HG03060 (cell line): ENCODE data around the gene NCF2.

ENCODE experiments used
- ATAC-seq: cut with Tn5 transposase; IDR thresholded peaks from one replicate; pipeline ENCODE4 v1.9.1; 2021; ENCODE audit warnings: low read depth, moderate number of reproducible peaks; ENCODE audit not compliant: unreplicated experiment

Gene NCF2

DNA sequence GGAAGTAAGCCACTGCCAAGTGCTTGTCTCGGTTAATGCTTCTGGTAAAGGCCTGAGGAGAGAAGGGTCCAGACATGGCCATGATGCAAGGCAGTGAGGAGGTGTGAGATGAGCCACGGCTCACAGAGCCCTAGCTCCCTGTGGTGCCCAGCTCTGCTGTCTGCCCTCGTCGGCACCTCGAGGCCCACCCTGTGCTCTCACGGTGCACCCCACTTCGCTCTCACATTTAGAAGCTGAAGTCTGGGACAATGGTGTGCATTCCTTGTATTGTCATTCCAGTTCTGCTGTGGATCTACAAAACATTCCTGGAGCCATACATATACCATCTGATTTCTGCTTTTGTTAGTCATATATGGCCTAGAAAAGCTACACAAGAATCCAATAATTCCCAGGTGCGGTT lies 3.3 kb downstream of the NCF2 start:
- ATAC-seq = no peak

- ATAC-seq = no peak
Measured at GRCh38 chr1:183586455-183586854, 3.8 kb downstream of the NCF2 start.

- no peak for ATAC-seq
Measured at GRCh38 chr1:183585038-183585437, 5.2 kb downstream of the NCF2 start.

DNA sequence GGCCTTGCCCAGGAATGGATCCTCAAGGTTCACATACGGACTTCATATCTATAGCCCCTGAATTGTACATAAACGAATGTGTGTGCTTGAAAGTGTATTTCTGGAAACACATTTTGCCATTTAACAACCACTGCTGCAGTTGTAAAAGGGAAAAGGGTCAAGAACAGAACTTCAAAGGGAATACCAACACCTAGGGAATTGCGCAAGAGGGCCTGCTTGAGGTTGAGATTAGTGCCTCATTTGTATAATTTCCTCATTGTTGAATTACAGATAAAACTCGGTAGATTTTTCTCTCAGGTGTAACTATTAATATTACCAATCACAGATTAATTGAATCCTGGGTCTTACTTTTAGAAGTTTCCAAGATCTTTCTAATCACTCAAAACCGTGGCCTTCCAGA lies 6.1 kb downstream of the NCF2 start:
- ATAC-seq = no peak

GRCh38 chr1:183583466-183583865 lies 6.8 kb downstream of the NCF2 start:
- no peak for ATAC-seq

- no peak for ATAC-seq
Measured at GRCh38 chr1:183582021-183582713, 8.1 kb downstream of the NCF2 start.

- ATAC-seq = no peak
Measured at GRCh38 chr1:183580281-183580682, 10.0 kb downstream of the NCF2 start.

DNA sequence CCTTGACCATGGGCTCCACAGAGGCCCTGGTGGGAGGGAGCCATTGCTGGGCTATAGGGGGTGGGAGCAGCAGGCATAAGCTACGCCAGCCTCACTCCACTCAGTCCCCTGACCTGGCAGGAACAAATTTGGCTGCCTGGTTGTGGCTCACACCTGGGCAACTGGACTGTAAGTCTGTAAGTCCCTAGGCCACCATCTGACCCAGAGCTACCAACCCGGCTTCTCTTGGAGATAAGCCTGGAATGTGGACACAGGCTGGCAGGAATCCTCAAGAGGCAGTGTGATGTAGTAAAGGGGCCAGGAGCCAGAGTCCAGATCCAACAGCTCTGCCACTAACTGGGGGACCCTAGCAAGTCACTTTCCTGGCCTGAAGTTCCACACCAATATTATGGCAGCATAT lies 11.4 kb downstream of the NCF2 start:
- no peak for ATAC-seq

- ATAC-seq = no peak
Measured at GRCh38 chr1:183577897-183578465, 12.3 kb downstream of the NCF2 start.

GRCh38 chr1:183576537-183576936 lies 13.7 kb downstream of the NCF2 start:
- no peak for ATAC-seq

DNA sequence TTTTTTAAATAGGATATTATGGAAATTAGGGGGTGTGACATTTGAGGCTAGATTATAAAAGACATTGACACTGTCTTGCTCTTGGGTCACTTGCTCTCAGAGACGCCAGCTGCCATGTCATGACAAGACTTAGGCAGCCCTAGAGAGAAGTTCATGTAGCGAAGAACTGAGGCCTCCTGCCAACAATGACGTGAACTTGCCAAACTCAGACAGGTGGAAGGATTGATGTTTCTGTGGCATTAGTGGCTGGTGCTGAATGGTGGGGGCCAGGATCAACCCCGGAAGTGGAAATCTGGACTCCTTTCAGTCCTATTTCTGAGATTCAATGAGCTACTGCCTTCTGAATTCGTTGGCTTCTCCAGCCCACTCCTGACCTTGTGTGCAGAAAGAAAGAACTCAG lies 14.7 kb downstream of the NCF2 start:
- ATAC-seq = no peak

DNA sequence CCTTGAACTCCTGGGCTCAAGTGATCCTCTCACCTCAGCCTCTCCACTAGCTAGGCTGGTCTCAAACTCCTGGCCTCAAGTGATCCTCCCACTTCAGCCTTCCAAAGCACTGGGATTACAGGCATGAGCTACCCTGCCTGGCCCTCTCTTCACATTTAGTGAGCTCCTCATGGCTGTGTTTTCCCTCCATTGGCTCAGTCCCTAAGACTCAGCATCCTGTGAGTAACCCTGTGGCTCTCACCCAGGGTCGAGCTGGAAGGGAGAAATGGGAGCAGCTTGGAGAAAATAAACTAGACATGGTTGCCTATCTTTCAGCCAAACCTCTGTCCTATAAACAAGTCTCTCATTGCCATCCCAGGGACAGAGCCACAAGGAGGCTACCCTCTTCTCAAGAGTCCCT lies 17.5 kb downstream of the NCF2 start:
- no peak for ATAC-seq

DNA sequence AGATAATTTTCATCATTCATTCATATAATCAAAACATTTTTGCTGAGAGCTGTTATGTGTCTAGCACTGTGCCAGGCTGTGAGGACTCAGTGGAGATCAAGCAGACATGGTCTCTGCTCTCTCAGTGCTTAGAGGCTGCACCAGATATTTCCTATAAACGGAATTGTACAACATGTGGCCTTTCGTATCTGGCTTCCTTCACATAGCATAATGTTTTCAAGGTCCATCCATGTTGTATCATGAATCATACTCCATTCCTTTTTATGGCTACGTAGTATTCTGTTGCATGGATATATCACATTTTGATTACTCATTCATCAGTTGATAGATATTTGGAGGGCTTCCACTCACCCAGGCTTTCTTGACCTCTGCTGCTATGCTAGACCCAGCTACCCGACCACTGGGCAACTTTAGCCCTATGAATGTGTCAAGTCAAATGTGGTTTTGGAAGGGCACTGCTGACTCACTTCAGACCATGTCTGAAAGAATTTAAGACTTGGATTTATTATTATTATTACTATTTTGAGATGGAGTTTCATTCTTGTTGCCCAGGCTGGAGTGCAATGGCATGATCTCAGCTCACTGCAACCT lies 18.5 kb downstream of the NCF2 start:
- no peak for ATAC-seq

DNA sequence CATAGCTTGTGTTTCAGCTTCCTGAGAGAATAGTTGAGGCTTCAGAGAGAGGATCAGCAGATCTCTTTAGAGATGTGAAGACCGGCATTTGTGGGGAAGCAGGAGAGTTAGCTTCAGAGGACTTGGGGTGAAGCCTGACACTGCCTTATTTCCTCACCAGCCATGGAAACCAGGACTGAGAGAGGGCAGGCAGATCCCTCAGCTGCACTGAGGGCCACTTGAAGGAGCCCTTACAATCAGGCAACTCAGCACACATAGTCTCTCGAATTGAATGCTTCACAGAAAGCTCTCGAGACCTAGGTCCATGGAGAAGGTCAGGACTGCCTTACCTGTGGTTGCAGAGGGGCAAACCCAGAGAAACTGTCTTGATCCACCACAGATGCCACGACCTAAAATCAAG lies 19.8 kb downstream of the NCF2 start:
- ATAC-seq = no peak

- ATAC-seq = no peak
Measured at GRCh38 chr1:183569801-183570200, 20.5 kb downstream of the NCF2 start.

DNA sequence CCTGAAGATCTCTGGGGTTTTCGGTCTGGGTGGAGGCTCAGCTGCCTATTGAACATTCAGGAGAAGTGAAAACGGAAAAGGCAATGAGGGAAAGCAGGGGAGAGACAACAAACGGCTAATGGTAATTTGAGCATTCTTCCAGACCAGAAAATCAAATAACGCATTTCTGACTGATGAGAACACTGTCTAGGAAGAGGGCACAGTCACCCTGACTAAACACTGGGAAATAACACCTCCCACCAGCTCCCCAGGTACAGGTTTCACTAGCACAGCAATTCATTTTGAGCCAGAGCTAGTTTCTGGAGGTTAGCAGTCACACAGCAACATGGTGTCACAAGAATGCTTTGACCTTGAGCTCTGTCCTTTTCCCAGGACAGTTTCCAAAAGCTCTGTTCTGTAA lies 21.1 kb downstream of the NCF2 start:
- ATAC-seq = no peak

GRCh38 chr1:183568176-183569021 lies 21.9 kb downstream of the NCF2 start:
- ATAC-seq = no peak

- peak; percentile 57 for ATAC-seq
Measured at GRCh38 chr1:183567584-183567983, 22.7 kb downstream of the NCF2 start.

DNA sequence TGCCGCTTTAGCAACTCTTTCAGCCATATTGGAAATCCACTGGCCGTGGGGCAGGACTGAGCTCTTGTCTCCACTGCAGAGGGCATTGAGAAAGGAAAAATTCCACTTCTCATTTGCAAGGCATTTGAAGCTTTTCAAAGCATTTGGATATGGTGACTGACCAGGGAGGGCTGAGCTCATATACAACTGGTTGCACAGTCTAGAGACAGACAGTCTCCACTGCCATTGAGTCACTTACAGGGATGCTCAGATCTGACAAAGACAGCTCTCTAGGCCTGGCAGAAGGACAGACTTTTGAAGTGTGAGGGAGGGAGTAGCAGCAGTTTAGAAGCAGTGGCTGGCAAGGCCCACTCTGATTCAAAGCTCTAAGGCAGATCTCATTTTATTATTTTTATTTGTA lies 24.2 kb downstream of the NCF2 start:
- ATAC-seq = no peak

DNA sequence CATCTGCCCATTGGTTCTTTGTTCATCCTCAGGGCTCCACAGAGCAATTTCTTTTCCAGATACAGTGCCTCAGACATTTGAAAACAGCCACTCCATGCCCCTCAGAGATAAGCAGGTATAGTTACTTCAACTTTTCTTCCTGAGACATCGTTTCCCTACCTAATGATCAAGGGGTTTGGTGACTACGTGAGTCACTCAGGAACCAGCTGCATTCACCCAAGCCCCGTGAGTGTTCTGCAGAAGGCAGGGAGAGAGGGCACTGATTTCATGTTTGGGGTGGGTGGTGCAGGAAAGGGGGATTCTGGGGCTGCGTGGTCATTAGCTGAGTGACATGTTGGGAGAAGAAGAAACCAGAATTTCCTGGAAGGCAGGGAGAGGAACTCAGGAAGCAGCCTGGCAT lies 25.0 kb downstream of the NCF2 start:
- no peak for ATAC-seq

- no peak for ATAC-seq
Measured at GRCh38 chr1:183562701-183563100, 27.6 kb downstream of the NCF2 start.
